WERI-Rb-1 (cell line): ENCODE measurements around the gene MAGI1.

Source experiments
- DNase-seq: peaks from one replicate; pipeline ENCODE4 v3.0.0-alpha.2; 2020
- H3K27ac ChIP-seq: fragments of 250-450 bp; sonication (Bioruptor Pico); 2 replicates; pipeline ENCODE4 v1.5.1; 2020; ENCODE audit warnings: mild to moderate bottlenecking, moderate library complexity
- H3K27me3 ChIP-seq: fragments of 250-450 bp; sonication (Bioruptor Pico); 2 replicates; pipeline ENCODE4 v1.5.1; 2021; ENCODE audit warnings: mild to moderate bottlenecking, low read depth, moderate library complexity; ENCODE audit not compliant: insufficient read depth, severe bottlenecking
- H3K36me3 ChIP-seq: fragments of 250-450 bp; sonication (Bioruptor Pico); 2 replicates; pipeline ENCODE4 v1.5.1; 2020; ENCODE audit warnings: mild to moderate bottlenecking, moderate library complexity
- H3K4me3 ChIP-seq: 2 replicates; pipeline ENCODE4 v1.5.1; 2011; ENCODE audit warnings: low read depth, mild to moderate bottlenecking, control low read depth, low read length
- H3K9me3 ChIP-seq: fragments of 250-450 bp; sonication (Bioruptor Pico); 2 replicates; pipeline ENCODE4 v1.5.1; 2021; ENCODE audit warnings: mild to moderate bottlenecking, moderate library complexity; ENCODE audit not compliant: severe bottlenecking
- CTCF ChIP-seq: IDR thresholded peaks from 2 replicates; pipeline ENCODE4 v1.5.1; 2011; ENCODE audit warnings: low read depth, mild to moderate bottlenecking, control low read depth, inconsistent platforms, low read length

The MAGI1 gene

GRCh38 chr3:65638301-65638700 lies 400.4 kb downstream of the MAGI1 start:
- Histone ChIP-seq H3K27me3 (no peaks in the 10 kb centered on the region), H3K27ac (no peak overlapping the region), H3K36me3 (no peaks in the 10 kb centered on the region), H3K4me3 (no peak overlapping the region), H3K9me3 (no peaks in the 10 kb centered on the region)
- no peak for TF ChIP-seq CTCF
- DNase-seq: no peak

- no peak overlapping the region for H3K4me3 ChIP-seq
- H3K27ac ChIP-seq: peak overlapping the region; percentile 32; the same call in 1 of the 2 replicates
- peak; percentile 17 for DNase-seq
- H3K9me3 ChIP-seq: no peaks in the 10 kb centered on the region
- TF ChIP-seq CTCF: no peak
- no peaks in the 10 kb centered on the region for H3K27me3 ChIP-seq
- no peaks in the 10 kb centered on the region for H3K36me3 ChIP-seq
These were observed 402.4 kb downstream of the MAGI1 start for GRCh38 chr3:65636326-65636725.

- no peak for DNase-seq
- Histone ChIP-seq H3K4me3 (no peak overlapping the region), H3K27ac (no peak overlapping the region), H3K27me3 (no peaks in the 10 kb centered on the region), H3K9me3 (no peaks in the 10 kb centered on the region), H3K36me3 (no peaks in the 10 kb centered on the region)
- TF ChIP-seq CTCF: no peak
These were observed 403.1 kb downstream of the MAGI1 start for GRCh38 chr3:65635657-65636056.

- Histone ChIP-seq H3K27me3 (no peaks in the 10 kb centered on the region), H3K9me3 (no peaks in the 10 kb centered on the region), H3K4me3 (no peak overlapping the region), H3K27ac (no peak overlapping the region), H3K36me3 (no peaks in the 10 kb centered on the region)
- no peak for TF ChIP-seq CTCF
- no peak for DNase-seq
These were observed 405.6 kb downstream of the MAGI1 start for GRCh38 chr3:65633018-65633638.

- Histone ChIP-seq H3K27ac (no peak overlapping the region), H3K4me3 (no peak overlapping the region), H3K36me3 (no peaks in the 10 kb centered on the region), H3K9me3 (no peaks in the 10 kb centered on the region), H3K27me3 (no peaks in the 10 kb centered on the region)
- no peak for TF ChIP-seq CTCF
- DNase-seq: no peak
These were observed 406.3 kb downstream of the MAGI1 start for GRCh38 chr3:65632414-65632813.

- no peak overlapping the region for H3K27ac ChIP-seq
- H3K27me3 ChIP-seq: no peaks in the 10 kb centered on the region
- H3K4me3 ChIP-seq: no peak overlapping the region
- no peak for DNase-seq
- no peaks in the 10 kb centered on the region for H3K9me3 ChIP-seq
- no peaks in the 10 kb centered on the region for H3K36me3 ChIP-seq
- no peak for TF ChIP-seq CTCF
These were observed 409.7 kb downstream of the MAGI1 start for GRCh38 chr3:65628978-65629377.
